WERI-Rb-1 (cell line): ENCODE data around the gene OR10G4.

Experiments
- DNase-seq: peaks from one replicate; pipeline ENCODE4 v3.0.0-alpha.2; 2020
- H3K27ac ChIP-seq: fragments of 250-450 bp; sonication (Bioruptor Pico); 2 replicates; pipeline ENCODE4 v1.5.1; 2020; ENCODE audit warnings: mild to moderate bottlenecking, moderate library complexity
- H3K27me3 ChIP-seq: fragments of 250-450 bp; sonication (Bioruptor Pico); 2 replicates; pipeline ENCODE4 v1.5.1; 2021; ENCODE audit warnings: mild to moderate bottlenecking, low read depth, moderate library complexity; ENCODE audit not compliant: insufficient read depth, severe bottlenecking
- H3K36me3 ChIP-seq: fragments of 250-450 bp; sonication (Bioruptor Pico); 2 replicates; pipeline ENCODE4 v1.5.1; 2020; ENCODE audit warnings: mild to moderate bottlenecking, moderate library complexity
- H3K4me3 ChIP-seq: 2 replicates; pipeline ENCODE4 v1.5.1; 2011; ENCODE audit warnings: low read depth, mild to moderate bottlenecking, control low read depth, low read length
- H3K9me3 ChIP-seq: fragments of 250-450 bp; sonication (Bioruptor Pico); 2 replicates; pipeline ENCODE4 v1.5.1; 2021; ENCODE audit warnings: mild to moderate bottlenecking, moderate library complexity; ENCODE audit not compliant: severe bottlenecking
- CTCF ChIP-seq: IDR thresholded peaks from 2 replicates; pipeline ENCODE4 v1.5.1; 2011; ENCODE audit warnings: low read depth, mild to moderate bottlenecking, control low read depth, inconsistent platforms, low read length

The OR10G4 gene

GRCh38 chr11:124012697-124013096 is at the start of gene OR10G4:
Gene OR10G4 (plus strand): TSS chr11:124012997. CDS start chr11:124015575, 2,578 bp downstream.
- no peak for DNase-seq
- Histone ChIP-seq H3K27me3 (no peaks in the 10 kb centered on the region), H3K27ac (no peak within 1 kb of the TSS), H3K4me3 (no peak within 1 kb of the TSS), H3K36me3 (no peaks in the 10 kb centered on the region), H3K9me3 (no peaks in the 10 kb centered on the region)
- no peak for TF ChIP-seq CTCF

- no peak overlapping the region for H3K27ac ChIP-seq
- H3K9me3 ChIP-seq = no peaks in the 10 kb centered on the region
- TF ChIP-seq CTCF = no peak
- no peaks in the 10 kb centered on the region for H3K36me3 ChIP-seq
- no peak for DNase-seq
- H3K27me3 ChIP-seq = no peaks in the 10 kb centered on the region
- no peak overlapping the region for H3K4me3 ChIP-seq
Observed at GRCh38 chr11:123973816-123974215, 39.0 kb upstream of the OR10G4 start.

GRCh38 chr11:123976770-123977560 is 35.8 kb upstream of the OR10G4 start:
- no peak overlapping the region for H3K4me3 ChIP-seq
- DNase-seq = no peak
- no peak overlapping the region for H3K27ac ChIP-seq
- no peak for TF ChIP-seq CTCF
- H3K9me3 ChIP-seq = no peaks in the 10 kb centered on the region
- H3K27me3 ChIP-seq = no peaks in the 10 kb centered on the region
- H3K36me3 ChIP-seq = no peaks in the 10 kb centered on the region

- DNase-seq = no peak
Observed at GRCh38 chr11:123977731-123978347, 35.0 kb upstream of the OR10G4 start, which contains the start of gene OR10S1. Gene OR10S1 (minus strand): TSS chr11:123977781. CDS start chr11:123977664, 117 bp downstream.

GRCh38 chr11:123979311-123979710 is 33.5 kb upstream of the OR10G4 start:
- TF ChIP-seq CTCF = no peak
- H3K9me3 ChIP-seq = no peaks in the 10 kb centered on the region
- H3K36me3 ChIP-seq = no peaks in the 10 kb centered on the region
- H3K27ac ChIP-seq = no peak overlapping the region
- no peaks in the 10 kb centered on the region for H3K27me3 ChIP-seq
- DNase-seq = no peak
- H3K4me3 ChIP-seq = no peak overlapping the region

More at GRCh38 chr11:123977731-123978347, 35.0 kb upstream of the OR10G4 start, which contains the start of gene OR10S1:
- TF ChIP-seq CTCF = no peak
- no peaks in the 10 kb centered on the region for H3K27me3 ChIP-seq
- no peaks in the 10 kb centered on the region for H3K9me3 ChIP-seq
- no peaks in the 10 kb centered on the region for H3K36me3 ChIP-seq
- H3K27ac ChIP-seq = no peak within 1 kb of the TSS
- no peak within 1 kb of the TSS for H3K4me3 ChIP-seq
